Measurements from ENCODE around the gene KRT72.

Gene KRT72

DNA sequence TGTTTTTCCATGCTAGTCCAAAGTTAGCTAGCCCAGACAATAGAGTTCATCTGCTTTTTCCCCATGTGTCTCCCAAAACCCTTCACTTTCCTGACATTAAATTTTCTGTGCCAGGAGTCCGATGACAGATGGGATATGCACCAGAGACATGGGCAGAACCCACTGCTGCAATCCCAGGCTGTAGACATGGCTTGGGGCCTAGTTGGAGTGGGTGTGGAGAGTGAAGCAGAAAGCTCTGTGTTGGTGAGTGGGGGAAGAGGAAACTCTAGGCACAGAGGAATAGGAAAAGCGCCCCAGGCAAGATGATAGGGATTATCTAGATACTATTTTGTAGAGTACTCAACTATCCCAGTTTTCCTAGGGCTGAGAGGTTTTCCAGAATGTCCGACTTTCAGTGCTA is 22.8 kb downstream of the KRT72 start:
- H3K27me3 ChIP-seq (ENCODE audit: control insufficient read depth, insufficient read depth, low read length) = no peaks in the 10 kb centered on the region

DNA sequence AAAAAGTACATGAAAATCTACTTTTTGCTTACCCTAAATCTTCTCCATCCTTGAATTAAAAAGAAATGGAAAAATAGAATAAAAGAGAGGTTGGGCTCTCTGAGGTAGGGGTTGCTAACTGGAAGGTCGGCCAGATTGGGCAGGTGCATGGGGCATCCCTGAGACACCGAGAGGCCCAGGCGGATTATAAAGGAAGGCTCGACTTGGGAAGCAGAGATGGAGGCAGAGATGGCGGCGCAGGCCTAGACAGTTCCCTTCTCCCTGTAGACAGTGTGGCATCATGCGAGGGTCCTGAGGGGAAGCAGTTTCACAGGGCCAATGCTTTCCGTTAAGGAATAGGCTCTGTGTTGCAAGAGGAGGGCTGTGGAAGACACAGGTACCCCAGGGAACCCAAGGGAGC is 23.9 kb downstream of the KRT72 start:
- H3K36me3 ChIP-seq (ENCODE audit: control insufficient read depth, insufficient read depth, low read length) = no peaks in the 10 kb centered on the region
- H3K9ac ChIP-seq (ENCODE audit: low read length) = no peak overlapping the region
- H3K9me3 ChIP-seq (ENCODE audit: control insufficient read depth, insufficient read depth, low read depth, low read length) = no peaks in the 10 kb centered on the region
- no peaks in the 10 kb centered on the region for H3K4me1 ChIP-seq (ENCODE audit: control insufficient read depth, insufficient read depth, low read length)
- no peak overlapping the region for H3K27ac ChIP-seq (ENCODE audit: low read depth, low read length)
- H3K4me3 ChIP-seq (ENCODE audit: low read depth, low read length) = no peak overlapping the region
- peaks cover 4% of the 10 kb centered on the region; the same call in 1 of the 2 replicates for H3K27me3 ChIP-seq (ENCODE audit: control insufficient read depth, insufficient read depth, low read length)

More for the DNA sequence above, 22.8 kb downstream of the KRT72 start:
- H3K4me1 ChIP-seq (ENCODE audit: control insufficient read depth, insufficient read depth, low read length) = peaks cover 4% of the 10 kb centered on the region
- H3K27ac ChIP-seq (ENCODE audit: low read depth, low read length) = no peak overlapping the region
- H3K4me3 ChIP-seq (ENCODE audit: low read depth, low read length) = no peak overlapping the region
- no peak overlapping the region for H3K9ac ChIP-seq (ENCODE audit: low read length)
- no peaks in the 10 kb centered on the region for H3K9me3 ChIP-seq (ENCODE audit: control insufficient read depth, insufficient read depth, low read depth, low read length)
- H3K36me3 ChIP-seq (ENCODE audit: control insufficient read depth, insufficient read depth, low read length) = no peaks in the 10 kb centered on the region

DNA sequence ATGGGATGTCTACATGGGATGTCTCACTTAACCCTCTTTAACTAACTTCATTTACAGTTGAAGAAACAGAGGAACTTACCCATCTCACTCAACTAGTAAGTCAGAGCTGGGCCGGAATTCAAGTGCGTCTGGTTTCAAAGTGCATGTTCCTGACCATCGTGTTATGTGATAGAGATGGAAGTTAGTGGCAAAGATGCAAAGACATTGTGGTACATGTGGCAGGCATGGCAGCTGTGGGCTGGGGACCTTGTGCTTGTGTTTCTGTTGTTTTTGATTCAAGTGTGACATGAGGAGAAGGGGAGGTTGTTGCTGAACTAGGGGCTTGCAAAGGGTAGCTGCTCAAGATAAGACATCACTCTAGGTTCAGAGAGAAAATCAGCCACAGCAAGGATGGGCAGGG is 25.3 kb downstream of the KRT72 start:
- Histone ChIP-seq H3K36me3 (ENCODE audit: control insufficient read depth, insufficient read depth, low read length) (no peaks in the 10 kb centered on the region), H3K9me3 (ENCODE audit: control insufficient read depth, insufficient read depth, low read depth, low read length) (no peaks in the 10 kb centered on the region), H3K4me3 (ENCODE audit: low read depth, low read length) (no peak overlapping the region), H3K27ac (ENCODE audit: low read depth, low read length) (no peak overlapping the region), H3K27me3 (ENCODE audit: control insufficient read depth, insufficient read depth, low read length) (peaks cover 10% of the 10 kb centered on the region; the same call in 1 of the 2 replicates), H3K4me1 (ENCODE audit: control insufficient read depth, insufficient read depth, low read length) (no peaks in the 10 kb centered on the region), H3K9ac (ENCODE audit: low read length) (no peak overlapping the region)

DNA sequence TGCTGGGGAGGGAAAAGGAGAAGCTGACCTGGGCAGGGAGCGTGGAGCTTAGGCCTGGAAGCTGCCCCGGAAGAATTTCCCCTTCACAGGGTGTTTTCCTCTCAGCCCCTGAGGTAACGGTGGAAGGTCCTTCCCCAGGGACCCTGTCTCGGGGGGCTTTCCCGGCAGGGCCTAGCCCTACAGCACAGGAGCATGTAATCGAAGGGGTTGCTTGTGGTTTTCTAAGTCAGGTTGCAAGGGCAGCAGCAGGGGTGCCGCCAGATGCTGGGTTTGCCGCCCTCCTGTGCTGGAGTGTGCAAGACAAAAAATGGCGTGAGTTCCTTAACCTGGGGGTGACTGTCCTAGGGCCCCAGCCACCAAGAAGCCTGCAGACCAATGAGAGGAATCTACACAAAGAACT is 26.0 kb downstream of the KRT72 start:
- no peaks in the 10 kb centered on the region for H3K9me3 ChIP-seq (ENCODE audit: control insufficient read depth, insufficient read depth, low read depth, low read length)
- no peak overlapping the region for H3K4me3 ChIP-seq (ENCODE audit: low read depth, low read length)
- no peak overlapping the region for H3K9ac ChIP-seq (ENCODE audit: low read length)
- no peaks in the 10 kb centered on the region for H3K36me3 ChIP-seq (ENCODE audit: control insufficient read depth, insufficient read depth, low read length)
- H3K27ac ChIP-seq (ENCODE audit: low read depth, low read length) = no peak overlapping the region
- no peaks in the 10 kb centered on the region for H3K4me1 ChIP-seq (ENCODE audit: control insufficient read depth, insufficient read depth, low read length)
- peaks cover 10% of the 10 kb centered on the region; the same call in 1 of the 2 replicates for H3K27me3 ChIP-seq (ENCODE audit: control insufficient read depth, insufficient read depth, low read length)

DNA sequence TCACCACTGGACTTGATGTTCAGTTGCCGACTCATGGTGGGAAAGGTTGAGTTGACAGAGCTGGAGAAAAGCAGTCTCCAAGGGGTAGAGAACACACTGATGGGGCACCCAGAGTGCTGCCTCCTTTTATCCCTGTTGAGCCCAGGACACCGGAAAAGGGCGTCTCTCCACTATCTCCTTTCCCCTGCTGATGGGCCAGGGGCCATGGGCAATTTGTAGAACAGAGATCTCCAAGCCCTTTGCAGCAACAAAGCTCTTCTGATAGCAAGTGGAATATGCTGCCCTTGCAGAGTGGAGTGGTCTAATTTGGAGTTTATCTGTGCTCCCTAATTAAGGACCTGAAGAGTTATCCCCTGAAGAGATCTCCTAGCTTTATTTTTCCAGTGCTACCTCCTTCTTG is 27.5 kb downstream of the KRT72 start, which contains the start of gene KRT74:
Gene KRT74 (minus strand): TSS at position 101 of the 400 bp plus-strand sequence. CDS start 66 bp downstream, at position 35.
- H3K27ac ChIP-seq (ENCODE audit: low read depth, low read length) = no peak within 1 kb of the TSS
- H3K9ac ChIP-seq (ENCODE audit: low read length) = no peak within 1 kb of the TSS
- H3K9me3 ChIP-seq (ENCODE audit: control insufficient read depth, insufficient read depth, low read depth, low read length) = no peaks in the 10 kb centered on the region
- no peaks in the 10 kb centered on the region for H3K36me3 ChIP-seq (ENCODE audit: control insufficient read depth, insufficient read depth, low read length)
- H3K4me3 ChIP-seq (ENCODE audit: low read depth, low read length) = no peak within 1 kb of the TSS
- peaks cover 10% of the 10 kb centered on the region; the same call in 1 of the 2 replicates for H3K27me3 ChIP-seq (ENCODE audit: control insufficient read depth, insufficient read depth, low read length)
- H3K4me1 ChIP-seq (ENCODE audit: control insufficient read depth, insufficient read depth, low read length) = no peaks in the 10 kb centered on the region

DNA sequence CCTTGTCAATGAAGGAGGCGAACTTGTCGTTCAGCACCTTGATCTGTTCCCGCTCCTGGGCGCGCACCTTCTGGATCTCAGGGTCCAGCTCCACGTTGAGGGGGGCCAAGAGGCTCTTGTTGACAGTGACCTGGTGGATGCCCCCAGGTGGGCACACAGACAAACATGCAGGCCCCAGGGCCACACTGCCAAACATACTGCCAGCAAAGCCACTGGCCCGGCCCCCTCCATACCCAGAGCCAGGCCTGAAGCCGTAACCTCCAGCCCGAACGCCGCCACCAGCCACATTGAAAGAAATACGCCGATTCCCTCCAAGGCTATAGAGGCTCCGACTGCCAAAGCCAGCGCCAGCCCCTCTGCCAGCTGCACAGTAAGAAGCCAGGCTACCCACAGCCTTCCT is 28.0 kb downstream of the KRT72 start:
- H3K4me3 ChIP-seq (ENCODE audit: low read depth, low read length) = no peak overlapping the region
- H3K36me3 ChIP-seq (ENCODE audit: control insufficient read depth, insufficient read depth, low read length) = no peaks in the 10 kb centered on the region
- H3K4me1 ChIP-seq (ENCODE audit: control insufficient read depth, insufficient read depth, low read length) = no peaks in the 10 kb centered on the region
- H3K9ac ChIP-seq (ENCODE audit: low read length) = no peak overlapping the region
- no peak overlapping the region for H3K27ac ChIP-seq (ENCODE audit: low read depth, low read length)
- peaks cover 10% of the 10 kb centered on the region; the same call in 1 of the 2 replicates for H3K27me3 ChIP-seq (ENCODE audit: control insufficient read depth, insufficient read depth, low read length)
- H3K9me3 ChIP-seq (ENCODE audit: control insufficient read depth, insufficient read depth, low read depth, low read length) = no peaks in the 10 kb centered on the region

DNA sequence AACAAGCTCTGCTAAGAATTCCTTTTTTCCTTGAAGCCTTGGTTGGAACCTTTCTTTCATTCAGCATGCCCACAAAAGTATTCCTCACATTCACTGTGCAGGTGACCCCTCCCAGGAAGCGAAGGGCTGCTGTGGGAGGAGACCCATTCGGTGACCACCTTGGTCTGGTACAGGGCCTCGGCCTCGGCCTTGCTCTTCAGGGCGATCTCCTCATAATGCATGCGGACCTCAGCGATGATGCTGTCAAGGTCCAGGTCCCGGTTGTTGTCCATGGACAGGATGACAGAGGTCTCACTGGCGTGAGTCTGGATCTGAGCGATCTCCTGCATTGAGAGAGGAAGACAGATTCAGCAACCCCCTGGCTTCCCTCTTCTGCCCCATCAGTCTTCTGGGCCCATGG is 30.8 kb downstream of the KRT72 start:
- peaks cover 14% of the 10 kb centered on the region; the same call in 1 of the 2 replicates for H3K27me3 ChIP-seq (ENCODE audit: control insufficient read depth, insufficient read depth, low read length)

DNA sequence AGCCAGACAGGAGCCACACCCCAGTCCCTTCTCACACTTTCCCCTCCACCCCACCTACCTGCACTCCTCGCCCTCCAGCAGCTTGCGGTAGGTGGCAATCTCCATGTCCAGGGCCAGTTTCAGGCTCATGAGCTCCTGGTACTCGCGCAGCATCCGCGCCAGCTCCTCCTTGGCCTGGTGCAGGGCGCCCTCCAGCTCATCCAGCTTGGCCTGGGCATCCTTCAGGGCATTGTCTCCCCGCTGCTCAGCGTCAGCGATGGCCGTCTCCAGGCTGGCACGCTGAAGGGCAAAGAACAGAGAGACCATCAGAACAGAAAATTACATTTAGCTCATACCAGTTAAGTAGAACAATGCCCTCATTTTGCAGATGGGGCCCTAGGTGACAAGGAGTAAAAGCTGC is 33.2 kb downstream of the KRT72 start:
- Histone ChIP-seq H3K4me1 (ENCODE audit: control insufficient read depth, insufficient read depth, low read length) (no peaks in the 10 kb centered on the region; the same call in 1 of the 2 replicates), H3K4me3 (ENCODE audit: low read depth, low read length) (no peak overlapping the region), H3K27me3 (ENCODE audit: control insufficient read depth, insufficient read depth, low read length) (peaks cover 14% of the 10 kb centered on the region; the same call in 1 of the 2 replicates), H3K36me3 (ENCODE audit: control insufficient read depth, insufficient read depth, low read length) (no peaks in the 10 kb centered on the region), H3K9me3 (ENCODE audit: control insufficient read depth, insufficient read depth, low read depth, low read length) (no peaks in the 10 kb centered on the region), H3K9ac (ENCODE audit: low read length) (no peak overlapping the region), H3K27ac (ENCODE audit: low read depth, low read length) (no peak overlapping the region)

More for the DNA sequence above, 30.8 kb downstream of the KRT72 start:
- no peak overlapping the region for H3K9ac ChIP-seq (ENCODE audit: low read length)
- H3K36me3 ChIP-seq (ENCODE audit: control insufficient read depth, insufficient read depth, low read length) = no peaks in the 10 kb centered on the region
- H3K27ac ChIP-seq (ENCODE audit: low read depth, low read length) = no peak overlapping the region
- no peaks in the 10 kb centered on the region; the same call in 1 of the 2 replicates for H3K4me1 ChIP-seq (ENCODE audit: control insufficient read depth, insufficient read depth, low read length)
- H3K4me3 ChIP-seq (ENCODE audit: low read depth, low read length) = no peak overlapping the region
- no peaks in the 10 kb centered on the region for H3K9me3 ChIP-seq (ENCODE audit: control insufficient read depth, insufficient read depth, low read depth, low read length)

DNA sequence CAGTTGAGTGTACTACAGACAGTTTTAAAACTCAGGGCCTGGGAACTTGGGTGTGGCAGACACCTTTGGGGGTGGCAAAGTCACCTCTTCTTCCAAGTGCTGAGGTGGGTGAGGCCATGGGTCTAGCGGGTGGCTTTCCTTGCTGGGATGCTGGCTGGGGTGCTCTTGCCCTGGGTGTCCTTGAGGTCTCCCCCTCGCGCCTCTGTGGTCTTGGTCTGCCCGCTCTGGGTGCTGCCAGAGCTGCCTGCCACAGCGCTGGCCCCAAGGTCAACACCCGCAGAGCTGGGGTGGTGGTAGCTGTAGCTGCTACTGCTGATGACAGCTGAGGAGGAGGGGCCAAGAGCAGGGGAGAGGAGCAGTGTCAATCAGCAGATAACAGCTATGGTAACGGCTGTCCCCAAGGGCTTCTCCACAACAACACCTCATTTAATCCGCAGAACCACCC is 34.4 kb downstream of the KRT72 start:
- no peaks in the 10 kb centered on the region for H3K36me3 ChIP-seq (ENCODE audit: control insufficient read depth, insufficient read depth, low read length)
- no peak overlapping the region for H3K4me3 ChIP-seq (ENCODE audit: low read depth, low read length)
- peaks cover 9% of the 10 kb centered on the region; the same call in 1 of the 2 replicates for H3K27me3 ChIP-seq (ENCODE audit: control insufficient read depth, insufficient read depth, low read length)
- no peak overlapping the region for H3K27ac ChIP-seq (ENCODE audit: low read depth, low read length)
- H3K9me3 ChIP-seq (ENCODE audit: control insufficient read depth, insufficient read depth, low read depth, low read length) = no peaks in the 10 kb centered on the region
- no peaks in the 10 kb centered on the region; the same call in 1 of the 2 replicates for H3K4me1 ChIP-seq (ENCODE audit: control insufficient read depth, insufficient read depth, low read length)
- H3K9ac ChIP-seq (ENCODE audit: low read length) = no peak overlapping the region

DNA sequence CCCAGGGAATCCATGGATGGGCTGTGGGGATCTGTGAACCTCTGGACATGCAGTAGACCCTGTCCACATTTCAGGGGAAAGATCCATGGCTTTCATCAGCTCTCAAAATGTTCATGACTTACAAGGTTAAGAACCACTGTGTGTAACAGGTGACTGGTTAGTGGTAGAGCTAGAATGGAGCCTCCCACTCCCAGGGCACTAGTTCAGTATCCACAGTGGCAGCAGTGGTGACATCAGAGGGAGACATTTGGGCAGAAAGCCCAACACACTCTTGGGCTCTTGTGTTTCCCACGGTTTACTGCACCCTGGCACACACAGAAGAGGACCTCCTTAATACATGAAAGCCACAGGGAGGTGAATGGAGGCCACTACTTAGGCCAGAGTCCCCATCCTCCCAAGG is 36.7 kb downstream of the KRT72 start:
- Histone ChIP-seq H3K9ac (ENCODE audit: low read length) (no peak overlapping the region), H3K4me3 (ENCODE audit: low read depth, low read length) (no peak overlapping the region), H3K4me1 (ENCODE audit: control insufficient read depth, insufficient read depth, low read length) (no peaks in the 10 kb centered on the region; the same call in 1 of the 2 replicates), H3K27ac (ENCODE audit: low read depth, low read length) (no peak overlapping the region), H3K27me3 (ENCODE audit: control insufficient read depth, insufficient read depth, low read length) (peaks cover 17% of the 10 kb centered on the region), H3K9me3 (ENCODE audit: control insufficient read depth, insufficient read depth, low read depth, low read length) (no peaks in the 10 kb centered on the region), H3K36me3 (ENCODE audit: control insufficient read depth, insufficient read depth, low read length) (no peaks in the 10 kb centered on the region)

DNA sequence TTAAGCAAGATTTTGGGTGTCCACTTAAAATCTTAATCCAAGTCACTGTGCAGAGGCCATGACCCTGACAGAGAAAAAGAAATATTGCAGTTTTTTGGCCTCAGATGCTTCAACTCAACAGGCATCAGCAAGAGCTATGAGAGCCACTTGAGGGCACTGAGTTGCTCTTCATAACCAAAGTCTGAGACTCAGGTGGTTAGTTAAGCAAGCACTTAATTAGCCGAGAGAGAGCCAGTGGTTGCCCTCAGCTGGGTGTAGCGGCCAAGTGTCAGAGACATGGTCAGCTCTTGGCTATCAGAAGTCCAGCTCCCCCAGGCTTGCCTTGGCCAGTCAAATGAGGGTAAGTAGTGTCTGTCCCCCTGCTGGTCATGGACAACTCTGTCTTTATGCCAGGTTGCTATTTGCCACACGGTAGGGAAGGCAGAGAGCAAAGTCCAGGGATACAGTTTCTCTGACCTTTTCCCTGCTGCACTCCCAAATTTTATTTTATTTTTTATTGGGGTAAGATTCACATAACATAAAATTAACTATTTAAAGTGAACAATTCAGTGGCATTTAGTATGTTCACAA is 39.3 kb downstream of the KRT72 start:
- Histone ChIP-seq H3K27ac (ENCODE audit: low read depth, low read length) (no peak overlapping the region), H3K4me3 (ENCODE audit: low read depth, low read length) (no peak overlapping the region), H3K9me3 (ENCODE audit: control insufficient read depth, insufficient read depth, low read depth, low read length) (no peaks in the 10 kb centered on the region), H3K4me1 (ENCODE audit: control insufficient read depth, insufficient read depth, low read length) (no peaks in the 10 kb centered on the region; the same call in 1 of the 2 replicates), H3K9ac (ENCODE audit: low read length) (no peak overlapping the region), H3K27me3 (ENCODE audit: control insufficient read depth, insufficient read depth, low read length) (peaks cover 25% of the 10 kb centered on the region), H3K36me3 (ENCODE audit: control insufficient read depth, insufficient read depth, low read length) (no peaks in the 10 kb centered on the region)

All from HUES6 (cell line).